Stimulated activated CD8-positive, alpha-beta memory T cell treated with anti-CD3 and anti-CD28 coated beads, Interleukin-4, amount 100 ng/mL, for 24 hours (primary cell): ENCODE data around the gene NEU4.

Experiments
- DNase-seq: peaks from one replicate; pipeline ENCODE4 v3.0.0-alpha.2; 2020; ENCODE audit warnings: low read depth

The NEU4 gene

GRCh38 chr2:241853651-241854341 lies 44.8 kb downstream of the NEU4 start:
- DNase-seq: no peak

- DNase-seq: no peak
Observed at GRCh38 chr2:241854342-241855244, 45.6 kb downstream of the NEU4 start.

GRCh38 chr2:241855245-241855887 lies 46.4 kb downstream of the NEU4 start:
- DNase-seq: no peak

- DNase-seq: no peak
Observed at GRCh38 chr2:241855888-241856422, 47.0 kb downstream of the NEU4 start.

- no peak for DNase-seq
Observed at GRCh38 chr2:241857041-241857541, 48.1 kb downstream of the NEU4 start.

GRCh38 chr2:241857572-241858121 lies 48.7 kb downstream of the NEU4 start:
- DNase-seq: no peak

- peak; percentile 68 for DNase-seq
Observed at GRCh38 chr2:241858206-241859016, 49.4 kb downstream of the NEU4 start, which contains the start of gene PDCD1. Gene PDCD1, minus strand, starts transcription at chr2:241858894. Its CDS starts 56 bp downstream, at chr2:241858838.

GRCh38 chr2:241859017-241859435 lies 50.0 kb downstream of the NEU4 start:
- DNase-seq: no peak

GRCh38 chr2:241859436-241860183 lies 50.6 kb downstream of the NEU4 start:
- DNase-seq: peak; percentile 50

GRCh38 chr2:241860184-241861078 lies 51.4 kb downstream of the NEU4 start:
- no peak for DNase-seq

GRCh38 chr2:241861264-241861663 lies 52.3 kb downstream of the NEU4 start:
- no peak for DNase-seq

- no peak for DNase-seq
Observed at GRCh38 chr2:241862093-241862492, 53.1 kb downstream of the NEU4 start.

GRCh38 chr2:241862775-241863535 lies 54.0 kb downstream of the NEU4 start:
- no peak for DNase-seq

GRCh38 chr2:241863536-241863954 lies 54.6 kb downstream of the NEU4 start:
- DNase-seq: peak; percentile 53

- DNase-seq: no peak
Observed at GRCh38 chr2:241864168-241864849, 55.3 kb downstream of the NEU4 start.

GRCh38 chr2:241864850-241865213 lies 55.8 kb downstream of the NEU4 start:
- DNase-seq: no peak

- no peak for DNase-seq
Observed at GRCh38 chr2:241865416-241865956, 56.5 kb downstream of the NEU4 start.
